ENCODE results near the gene TRIP12. TPM values are rescaled to one million over a fixed set of nuclear protein-coding genes. Genes with fewer than 3 reads are reported as not detected.
A peak's percentile ranks its signal among the peaks of the same experiment; 100 is the strongest.

TRIP12 gene
- total and polyA plus RNA-seq, 2 of the 13 experiments (the other 11 are each of a cell fraction or from before 2014, with no cell fraction given) = 72.1 to 153 TPM

DNA sequence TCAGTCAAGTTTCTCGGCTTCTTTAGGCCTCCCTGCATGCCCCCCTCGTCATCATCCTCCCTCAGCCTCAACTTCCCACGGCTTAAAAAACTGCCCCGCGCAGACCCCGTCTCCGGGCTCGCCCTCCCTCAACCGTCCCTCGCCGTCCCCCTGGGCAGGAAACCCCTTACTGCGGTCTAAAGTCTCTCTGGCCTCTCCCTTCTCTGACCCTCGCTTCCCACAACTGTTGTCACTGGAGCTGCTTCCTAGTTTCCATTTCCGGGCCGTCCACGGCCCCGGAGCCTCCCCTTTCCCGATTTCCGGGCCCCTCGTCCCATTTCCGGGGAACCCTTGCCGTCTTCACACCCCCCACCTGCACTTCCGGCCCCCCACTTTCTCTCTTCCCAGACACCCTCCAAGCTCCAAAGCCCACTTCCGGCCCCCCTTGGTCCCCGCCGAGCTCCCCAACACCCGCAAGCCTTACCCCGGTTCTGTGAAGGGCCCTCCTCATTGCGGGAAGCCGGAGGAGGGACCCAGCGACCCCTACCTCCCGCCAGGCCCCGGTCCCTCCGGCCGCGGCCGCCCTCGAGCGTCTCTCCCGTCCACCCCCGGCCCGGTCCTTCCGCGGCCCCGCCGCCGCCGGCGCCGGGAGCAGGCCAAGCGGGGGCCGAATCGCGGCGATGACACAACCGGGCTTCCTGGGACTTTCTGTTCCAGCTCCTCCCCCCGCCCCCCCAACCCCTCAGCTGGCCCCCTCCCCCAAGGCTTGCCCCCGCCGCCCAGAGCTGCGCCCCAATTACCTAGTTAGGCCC is 513 bp downstream of the TRIP12 start (continued):
- peak; percentile 91 for TF ChIP-seq ZBTB40 (IDR thresholded peaks at IDR 0.05)
- TF ChIP-seq ZBTB40 (CRISPR knock-in tag; IDR thresholded peaks at IDR 0.05) = no peak
- TF ChIP-seq TARDBP (CRISPR knock-in tag; IDR thresholded peaks at IDR 0.05) = peak; percentile 74; the same call in 1 of the 2 replicates
- peak; percentile 66 to 70 for TF ChIP-seq POLR2A (IDR thresholded peaks at IDR 0.05; ENCODE audit: insufficient read depth in 1 of 2, low read depth in 2 of 2, low read length in 2 of 2)
- TF ChIP-seq ZFP36L2 (CRISPR knock-in tag; IDR thresholded peaks at IDR 0.05) = no peak
- TF ChIP-seq GPBP1L1 (CRISPR knock-in tag; IDR thresholded peaks at IDR 0.05) = no peak
- 0 out of 2 replicates have a peak, but pooled peaks have one; percentile 14 for TF ChIP-seq ZSCAN29 (CRISPR knock-in tag; conservative IDR thresholded peaks at IDR 0.05)
- TF ChIP-seq FOXO1 (CRISPR knock-in tag; IDR thresholded peaks at IDR 0.05) = peak; percentile 19; the same call in 1 of the 2 replicates
- peak; percentile 45; the same call in 1 of the 2 replicates for TF ChIP-seq RXRA (CRISPR knock-in tag; IDR thresholded peaks at IDR 0.05)
- TF ChIP-seq ZNF550 (CRISPR knock-in tag; IDR thresholded peaks at IDR 0.05; ENCODE audit: borderline replicate concordance) = no peak
- TF ChIP-seq ZBTB20 (CRISPR knock-in tag; IDR thresholded peaks at IDR 0.05; ENCODE audit: borderline replicate concordance, low read depth) = peak; percentile 46; the same call in 1 of the 2 replicates
- TF ChIP-seq DPF2 (CRISPR knock-in tag; IDR thresholded peaks at IDR 0.05; ENCODE audit: borderline replicate concordance, low read depth) = 0 out of 2 replicates have a peak, but pooled peaks have one; percentile 40
- TF ChIP-seq, protein P1, sequence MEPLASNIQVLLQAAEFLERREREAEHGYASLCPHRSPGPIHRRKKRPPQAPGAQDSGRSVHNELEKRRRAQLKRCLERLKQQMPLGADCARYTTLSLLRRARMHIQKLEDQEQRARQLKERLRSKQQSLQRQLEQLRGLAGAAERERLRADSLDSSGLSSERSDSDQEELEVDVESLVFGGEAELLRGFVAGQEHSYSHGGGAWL (CRISPR knock-in tag; IDR thresholded peaks at IDR 0.05) = peak; percentile 51; the same call in 1 of the 2 replicates
- TF ChIP-seq ZNF484 (CRISPR knock-in tag; IDR thresholded peaks at IDR 0.05; ENCODE audit: borderline replicate concordance, low read depth) = no peak
- peak; percentile 37 for TF ChIP-seq RARA (CRISPR knock-in tag; IDR thresholded peaks at IDR 0.05)
- no peak for TF ChIP-seq FOXP1 (IDR thresholded peaks at IDR 0.05)
- no peak for TF ChIP-seq FOXP1 (CRISPR knock-in tag; IDR thresholded peaks at IDR 0.05)
- no peak for TF ChIP-seq PHF21A (CRISPR knock-in tag; IDR thresholded peaks at IDR 0.05)
- TF ChIP-seq ISX (CRISPR knock-in tag; conservative IDR thresholded peaks at IDR 0.05) = no peak
- TF ChIP-seq ASH2L (IDR thresholded peaks at IDR 0.05; ENCODE audit: insufficient read length, low read depth, low read length) = peak; percentile 74
- TF ChIP-seq POLR2AphosphoS5 (IDR thresholded peaks at IDR 0.05; ENCODE audit: low read depth, low read length) = peak; percentile 75
